HFFc6 (cell line): ENCODE results near the gene TERT. TPM values are rescaled to one million over a fixed set of nuclear protein-coding genes. Genes with fewer than 3 reads are reported as not detected.
A peak's percentile ranks its signal among the peaks of the same experiment; 100 is the strongest.
"Not testable (repeated sequence)": the region's sequence is repeated elsewhere in the genome, so short reads cannot be mapped to it uniquely, and the experiment has no call there.

Experiments
- DNase-seq: peaks from one replicate; pipeline ENCODE4 v3.0.0-alpha.2; 2018
- H3K27ac Mint-ChIP-seq: 2 replicates; pipeline ENCODE4 v1.8.0; 2020; ENCODE audit warnings: mild to moderate bottlenecking, mixed read lengths
- H3K27me3 Mint-ChIP-seq: 2 replicates; pipeline ENCODE4 v1.8.0; 2021; ENCODE audit warnings: mild to moderate bottlenecking, moderate library complexity, mixed read lengths; ENCODE audit not compliant: insufficient read depth
- H3K36me3 Mint-ChIP-seq: 2 replicates; pipeline ENCODE4 v1.8.0; 2021; ENCODE audit warnings: low read depth, mixed read lengths
- H3K4me1 Mint-ChIP-seq: 2 replicates; pipeline ENCODE4 v1.8.0; 2020; ENCODE audit warnings: low read depth, mixed read lengths
- H3K4me3 Mint-ChIP-seq: 2 replicates; pipeline ENCODE4 v1.8.0; 2020; ENCODE audit warnings: mild to moderate bottlenecking, moderate library complexity, mixed read lengths
- H3K9me3 Mint-ChIP-seq: 2 replicates; pipeline ENCODE4 v1.8.0; 2020; ENCODE audit warnings: mild to moderate bottlenecking, mixed read lengths
- CTCF ChIP-seq: fragments of 200-600 bp; sonication (generic); IDR thresholded peaks from 2 replicates; pipeline ENCODE4 v1.5.0; 2021; ENCODE audit warnings: antibody characterized with exemption, mild to moderate bottlenecking
- total RNA-seq, 6 experiments: library from RNA; stranded (reverse); fragmentation: NEBNext Ultra II Directional; extraction: Animal tissue kit (Norgen Biotek cat#: 25700); gene quantifications; 2 replicates in 1 of 6; 3 replicates in 5 of 6; pipeline ENCODE4 v1.2.3, GENCODE V29; 2021

Gene TERT
- total RNA-seq, 6 experiments from 2014 or later = 2,350 to 4,507 (median 3,883) TPM

- Mint-ChIP-seq H3K4me1 (peaks cover 31% of the 10 kb centered on the region), H3K36me3 (peaks cover 36% of the 10 kb centered on the region), H3K4me3 (peak overlapping the region; percentile 67), H3K9me3 (peaks cover 31% of the 10 kb centered on the region), H3K27ac (peak overlapping the region; percentile 63)
- H3K27me3 Mint-ChIP-seq = not testable (repeated sequence)
- DNase-seq = peak; percentile 77
These were observed 32.3 kb upstream of the TERT start for GRCh38 chr5:1326901-1327756.

- Mint-ChIP-seq H3K4me1 (peaks cover 31% of the 10 kb centered on the region), H3K4me3 (peak overlapping the region; percentile 67), H3K9me3 (peaks cover 31% of the 10 kb centered on the region), H3K36me3 (peaks cover 29% of the 10 kb centered on the region), H3K27ac (peak overlapping the region; percentile 63)
- H3K27me3 Mint-ChIP-seq, DNase-seq: not testable (repeated sequence)
These were observed 31.6 kb upstream of the TERT start for GRCh38 chr5:1326532-1326875.

GRCh38 chr5:1325870-1326531, 31.1 kb upstream of the TERT start:
- Mint-ChIP-seq H3K27me3 (peaks cover 3% of the 10 kb centered on the region; the same call in 1 of the 2 replicates), H3K36me3 (peaks cover 29% of the 10 kb centered on the region), H3K4me1 (peaks cover 31% of the 10 kb centered on the region), H3K9me3 (peaks cover 31% of the 10 kb centered on the region), H3K27ac (peak overlapping the region; percentile 34; the same call in 1 of the 2 replicates), H3K4me3 (peak overlapping the region; percentile 67)
- TF ChIP-seq CTCF = no peak
- DNase-seq = no peak

- Mint-ChIP-seq H3K36me3 (peaks cover 29% of the 10 kb centered on the region), H3K27me3 (peaks cover 3% of the 10 kb centered on the region; the same call in 1 of the 2 replicates), H3K9me3 (peaks cover 31% of the 10 kb centered on the region), H3K4me1 (peaks cover 31% of the 10 kb centered on the region), H3K27ac (no peak overlapping the region), H3K4me3 (no peak overlapping the region)
- DNase-seq = no peak
- no peak for TF ChIP-seq CTCF
These were observed 30.4 kb upstream of the TERT start for GRCh38 chr5:1325191-1325741.

- TF ChIP-seq CTCF = no peak
- H3K4me3 Mint-ChIP-seq = no peak overlapping the region
- DNase-seq = no peak
- H3K36me3 Mint-ChIP-seq = peaks cover 29% of the 10 kb centered on the region
- H3K27me3 Mint-ChIP-seq = peaks cover 3% of the 10 kb centered on the region; the same call in 1 of the 2 replicates
- no peak overlapping the region for H3K27ac Mint-ChIP-seq
- H3K9me3 Mint-ChIP-seq = peaks cover 31% of the 10 kb centered on the region
- H3K4me1 Mint-ChIP-seq = peaks cover 31% of the 10 kb centered on the region
These were observed 29.9 kb upstream of the TERT start for GRCh38 chr5:1324719-1325190.

- H3K4me1 Mint-ChIP-seq = peaks cover 31% of the 10 kb centered on the region
- H3K27me3 Mint-ChIP-seq = peaks cover 3% of the 10 kb centered on the region; the same call in 1 of the 2 replicates
- peaks cover 29% of the 10 kb centered on the region for H3K36me3 Mint-ChIP-seq
- no peak for TF ChIP-seq CTCF
- no peak overlapping the region for H3K27ac Mint-ChIP-seq
- no peak for DNase-seq
- no peak overlapping the region for H3K4me3 Mint-ChIP-seq
- peaks cover 31% of the 10 kb centered on the region for H3K9me3 Mint-ChIP-seq
These were observed 29.4 kb upstream of the TERT start for GRCh38 chr5:1324301-1324700.
